ELR (cell line): ENCODE measurements around the gene UBALD1.

ENCODE experiments used
- DNase-seq: peaks from one replicate; pipeline ENCODE4 v3.0.0-alpha.2; 2015; ENCODE audit warnings: low read depth

UBALD1 gene

GRCh38 chr16:4616047-4616811 is 1.5 kb upstream of the UBALD1 start:
- peak; percentile 100 for DNase-seq

DNA sequence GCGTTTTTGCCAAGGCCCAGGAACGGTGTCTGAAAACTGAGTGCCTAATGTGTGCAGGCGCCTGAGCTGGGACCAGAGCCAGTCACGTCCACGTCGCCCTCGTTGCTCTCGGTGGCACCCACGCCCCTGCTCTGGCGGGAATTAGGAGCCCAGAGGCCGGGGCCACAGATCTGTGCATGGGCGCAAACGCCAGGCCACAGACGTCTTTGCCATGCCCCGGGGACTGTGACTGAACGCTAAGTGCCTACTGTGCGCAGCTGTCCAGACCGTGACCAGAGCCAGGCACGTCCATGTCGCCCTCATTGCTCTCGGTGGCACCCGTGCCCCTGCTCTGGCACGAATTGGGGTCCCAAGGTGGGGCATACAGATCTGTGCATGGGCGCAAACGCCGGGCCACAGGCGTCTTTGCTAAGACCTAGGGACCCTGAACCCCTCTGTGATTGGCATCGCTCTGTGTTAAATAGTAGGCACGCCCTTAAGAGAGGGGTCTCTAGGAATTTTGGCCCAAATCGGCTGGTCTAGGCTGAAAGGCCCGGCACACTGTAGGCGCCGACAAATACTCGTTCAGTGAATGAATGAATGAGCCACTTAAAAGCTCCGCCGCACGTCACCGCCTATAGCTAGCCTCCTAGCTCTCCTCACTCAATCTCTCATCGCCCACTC is 827 bp upstream of the UBALD1 start:
- no peak for DNase-seq

GRCh38 chr16:4613636-4614570 is 785 bp downstream of the UBALD1 start:
- DNase-seq, result peak; percentile 54

DNA sequence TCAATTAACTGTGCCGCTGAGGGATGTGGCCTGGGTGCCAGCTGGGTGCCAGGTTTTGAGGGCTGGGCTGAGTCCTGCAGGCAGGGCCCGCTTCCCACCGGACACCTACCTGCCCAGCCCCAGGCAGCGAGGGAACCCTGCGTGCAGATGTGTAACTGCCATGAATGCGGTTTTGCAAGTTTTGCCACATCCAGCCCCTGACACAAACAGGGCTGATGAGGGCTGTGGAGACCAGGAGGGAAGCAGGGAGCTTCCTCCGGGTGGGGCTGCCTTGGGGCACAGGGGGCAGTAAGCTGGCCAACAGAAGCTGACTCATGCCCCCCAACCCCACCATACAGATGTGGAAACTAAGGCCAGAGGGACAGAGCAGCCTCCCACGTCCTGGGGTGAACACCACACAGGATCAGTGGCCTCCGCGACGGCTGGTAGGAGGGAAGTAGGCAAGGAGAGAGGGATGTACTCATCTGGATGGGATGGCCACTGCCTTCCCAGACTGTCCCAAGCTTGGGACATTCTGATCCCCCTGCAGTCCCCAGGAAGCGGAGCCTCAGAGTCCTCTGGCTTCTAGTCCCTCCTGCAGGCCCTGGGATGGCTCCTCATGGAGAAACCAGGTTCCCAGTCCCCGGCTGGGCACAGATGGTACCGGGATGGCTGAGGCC is 1.6 kb downstream of the UBALD1 start:
- peak; percentile 11 for DNase-seq

GRCh38 chr16:4612474-4612931 is 2.2 kb downstream of the UBALD1 start:
- DNase-seq, result peak; percentile 15

- peak; percentile 34 for DNase-seq
Observed at GRCh38 chr16:4611337-4612021, 3.2 kb downstream of the UBALD1 start.

DNA sequence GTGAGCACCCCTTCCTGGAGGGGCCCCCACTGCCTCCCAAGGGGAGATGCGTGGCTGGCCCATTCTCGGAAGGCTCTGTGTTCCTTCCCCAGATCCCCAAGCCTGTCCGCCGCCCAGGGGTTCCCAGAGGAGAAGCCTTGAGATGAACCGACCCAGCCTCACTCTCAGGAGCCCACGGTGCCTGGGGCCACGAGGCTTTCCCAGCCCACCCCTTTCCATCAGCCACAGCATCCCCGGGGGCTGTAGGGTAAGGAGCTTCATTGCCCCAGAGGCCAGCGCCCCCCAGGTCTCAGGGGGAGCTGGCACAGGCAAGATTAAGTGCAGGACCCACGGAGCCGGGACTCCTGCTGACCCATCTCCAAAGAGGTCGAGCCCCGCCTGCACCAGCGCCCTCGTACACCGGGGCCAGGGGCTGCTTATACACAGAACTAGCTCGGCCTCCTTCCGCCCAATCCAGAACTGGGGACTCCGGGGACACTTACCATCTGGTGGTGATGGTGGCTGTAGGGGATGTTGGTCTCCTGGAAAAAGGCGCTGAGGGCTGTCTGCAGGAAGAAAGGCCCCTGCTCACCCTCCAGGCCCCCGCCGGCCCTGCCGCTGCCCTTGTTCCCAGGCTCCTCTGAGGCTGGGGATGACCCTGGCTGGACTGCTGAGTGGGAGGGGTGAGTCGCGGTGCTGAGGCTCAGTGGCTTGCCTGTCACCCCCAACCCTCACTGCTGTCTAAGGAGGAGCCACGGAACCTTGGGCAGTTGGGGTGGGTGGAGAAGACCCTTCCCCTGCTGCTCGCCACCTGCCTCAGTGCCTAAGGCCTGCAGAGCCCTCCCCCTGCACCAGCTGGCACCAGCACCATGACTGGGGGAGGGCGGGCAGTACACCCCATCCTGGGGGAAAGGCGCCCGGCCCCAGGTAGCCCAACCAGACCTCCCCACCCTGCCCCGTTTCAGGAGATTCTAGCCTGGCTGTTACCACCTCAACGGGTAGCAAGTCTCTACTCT is 4.4 kb downstream of the UBALD1 start:
- no peak for DNase-seq

DNA sequence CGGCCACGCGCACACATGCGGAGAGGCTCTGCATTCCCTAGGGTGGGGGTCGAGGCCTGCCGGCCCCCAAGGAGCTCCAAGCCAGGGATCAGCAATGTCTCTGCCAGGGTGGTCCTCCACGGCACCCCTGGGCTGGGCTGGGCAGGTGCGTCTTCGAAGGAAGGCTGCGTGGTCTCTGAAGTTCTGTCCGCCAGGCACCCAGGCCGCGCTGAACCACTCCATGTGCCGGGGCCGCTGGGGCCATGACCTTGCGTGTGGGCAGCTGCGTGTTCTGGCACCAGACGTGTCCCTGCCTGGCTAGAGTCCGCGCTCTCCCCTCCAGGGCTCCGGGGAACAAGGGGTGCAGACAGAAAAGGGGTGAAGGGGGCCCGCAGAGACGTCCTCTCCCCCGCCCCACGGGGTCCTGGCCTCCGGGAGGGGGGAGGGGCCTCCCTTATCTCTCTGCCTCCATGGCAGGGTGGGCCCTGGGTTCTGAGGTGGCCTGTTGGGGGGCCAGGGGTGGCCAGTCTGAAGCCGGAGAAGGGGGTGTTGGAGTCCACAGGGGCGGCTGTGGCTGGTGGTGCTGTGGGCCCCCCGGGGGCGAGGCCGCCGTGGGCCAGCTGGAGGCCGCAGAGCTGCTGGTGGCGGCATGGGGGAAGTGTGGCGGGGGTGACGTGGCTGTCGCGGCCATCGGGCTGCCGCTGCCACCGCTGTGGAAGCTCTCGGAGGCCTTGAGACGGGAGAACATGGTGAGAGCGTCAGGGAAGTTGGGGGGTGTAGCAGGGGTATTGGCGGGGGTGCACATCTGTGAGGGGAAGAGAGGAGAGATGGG is 5.3 kb downstream of the UBALD1 start:
- DNase-seq, result no peak

DNA sequence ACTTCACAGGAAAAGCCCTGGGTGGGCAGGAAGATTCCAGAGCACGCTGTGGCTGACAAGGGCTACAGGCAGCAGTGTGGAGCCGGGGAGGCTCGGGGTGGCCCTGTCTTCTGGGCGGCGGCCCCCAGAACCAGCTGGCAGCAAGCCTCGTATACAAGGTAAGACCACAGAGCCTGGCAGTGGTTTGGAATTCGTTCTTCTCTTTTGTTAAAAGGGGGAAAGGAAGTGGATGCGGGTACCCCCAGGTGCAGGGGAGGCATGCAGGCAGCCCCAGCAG is 6.0 kb downstream of the UBALD1 start:
- no peak for DNase-seq

- no peak for DNase-seq
Observed at GRCh38 chr16:4607841-4608703, 6.6 kb downstream of the UBALD1 start.

DNA sequence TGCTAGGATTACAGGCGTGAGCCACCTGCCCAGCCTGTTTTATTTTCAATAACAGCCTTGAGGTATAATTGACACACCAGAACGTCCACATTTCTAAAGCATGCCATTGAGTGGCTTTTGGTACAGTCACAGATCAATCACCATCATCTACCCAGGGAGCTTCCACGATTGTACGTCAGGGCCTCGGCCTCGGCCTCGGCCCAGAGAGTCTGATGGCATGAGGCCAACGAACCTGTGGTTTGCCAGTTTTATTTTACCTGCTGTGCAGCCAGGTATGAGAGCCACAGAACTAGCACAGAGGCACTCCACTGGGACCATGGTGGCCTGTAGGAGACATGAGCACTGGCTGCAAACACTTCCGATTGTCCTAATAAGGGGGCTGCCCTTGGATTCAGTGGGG is 8.3 kb downstream of the UBALD1 start:
- no peak for DNase-seq

GRCh38 chr16:4604401-4604800 is 10.3 kb downstream of the UBALD1 start:
- DNase-seq, result no peak

GRCh38 chr16:4603624-4604170 is 11.0 kb downstream of the UBALD1 start:
- DNase-seq, result no peak

GRCh38 chr16:4602331-4602730 is 12.4 kb downstream of the UBALD1 start:
- no peak for DNase-seq

DNA sequence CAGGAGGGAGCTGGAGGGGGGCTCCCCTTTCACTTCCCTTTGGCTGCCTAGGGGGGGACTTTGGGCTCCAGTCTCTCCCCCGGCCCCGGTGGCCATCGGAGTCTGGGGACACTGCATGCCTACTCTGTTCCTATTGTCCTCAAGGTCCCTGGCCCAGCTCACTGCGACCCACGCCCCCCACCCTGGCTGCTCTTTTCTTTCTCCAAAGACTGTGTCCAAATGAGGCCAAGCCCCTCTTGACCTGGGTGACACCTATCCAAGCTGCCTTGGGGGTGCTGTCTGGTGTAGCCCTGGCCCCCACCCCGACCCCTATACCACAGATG is 12.9 kb downstream of the UBALD1 start:
- no peak for DNase-seq

GRCh38 chr16:4601036-4601863 is 13.4 kb downstream of the UBALD1 start:
- DNase-seq, result no peak

DNA sequence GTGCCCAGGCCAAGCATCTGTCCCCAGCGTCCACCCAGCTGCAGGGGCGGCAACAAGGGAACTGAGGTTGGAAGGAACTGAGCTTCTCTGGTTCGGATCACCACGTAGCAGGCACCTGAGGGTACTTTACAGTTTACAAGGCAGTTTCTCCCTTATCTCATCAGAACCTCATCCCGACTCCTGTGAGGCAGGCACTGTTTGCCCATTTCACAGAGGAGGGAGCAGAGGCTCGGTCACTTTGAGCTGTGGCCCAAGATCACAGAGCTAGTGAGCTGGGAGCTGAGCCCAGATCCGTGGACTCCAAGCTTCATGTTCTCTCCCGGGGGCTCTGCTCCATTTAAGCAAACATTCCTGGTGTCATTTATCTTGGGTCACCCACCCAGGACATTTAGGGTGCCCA is 15.1 kb downstream of the UBALD1 start:
- no peak for DNase-seq
